NCI-H2171 treated with DMSO at 0.1 percent for 48 hours (cell line): ENCODE results near the gene GRIA4.
"Not testable (repeated sequence)": the region's sequence is repeated elsewhere in the genome, so short reads cannot be mapped to it uniquely, and the experiment has no call there.

Experiments
- DNase-seq: peaks from one replicate; lab custom pipeline; 2025; lab: John Stamatoyannopoulos, UW

Gene GRIA4

DNA sequence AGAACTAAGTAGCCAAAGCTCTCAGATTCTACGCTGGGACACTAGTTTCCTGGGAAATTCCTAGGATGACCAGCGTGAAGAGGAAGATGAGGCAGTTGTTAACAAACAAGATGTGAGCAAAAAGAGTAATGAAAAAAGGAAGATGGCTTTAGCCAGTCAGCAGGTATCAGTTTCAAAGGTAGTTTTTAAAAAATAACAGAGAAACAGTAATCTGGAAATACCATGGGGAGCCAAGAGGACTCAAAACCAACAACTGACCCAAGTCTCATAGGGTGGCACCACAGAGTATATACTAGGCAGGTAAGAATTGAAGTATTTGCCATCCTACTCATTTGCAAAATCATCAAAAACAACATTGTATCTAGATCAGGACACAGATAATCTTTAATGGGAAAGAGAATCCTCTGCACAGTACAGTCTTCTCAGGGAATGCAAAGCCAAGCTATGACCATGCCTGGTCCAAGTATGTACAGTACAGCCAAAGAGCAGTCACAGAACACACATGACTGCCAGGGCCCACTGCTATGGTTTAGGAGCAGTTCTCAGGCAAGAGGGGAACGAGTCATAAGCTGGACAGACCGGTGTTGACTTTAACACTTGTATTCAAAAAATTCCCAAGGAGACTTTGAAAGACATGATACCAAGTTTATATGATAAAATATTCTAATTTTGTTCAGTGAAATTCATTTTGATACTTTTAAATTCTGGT lies 391.6 kb downstream of the GRIA4 start:
- DNase-seq = no peak

DNA sequence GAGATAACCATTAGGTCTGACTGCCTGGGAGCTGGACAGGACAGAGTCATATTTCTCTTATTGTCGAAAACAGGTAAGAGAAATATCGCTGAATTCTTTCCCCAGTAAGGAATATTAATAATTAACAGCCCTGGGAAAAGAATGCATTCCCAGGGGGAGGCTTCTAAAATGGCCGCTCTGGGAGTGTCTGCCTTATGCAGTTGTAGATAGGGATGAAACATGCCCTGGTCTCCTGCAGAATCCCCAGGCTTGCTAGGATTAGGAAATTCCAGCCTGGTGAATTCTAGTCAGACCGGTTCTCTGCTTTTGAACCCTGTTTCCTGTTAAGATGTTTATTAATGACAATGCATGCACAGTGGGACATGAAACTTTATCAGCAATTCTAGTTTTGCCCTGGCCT lies 393.2 kb downstream of the GRIA4 start:
- not testable (repeated sequence) for DNase-seq

DNA sequence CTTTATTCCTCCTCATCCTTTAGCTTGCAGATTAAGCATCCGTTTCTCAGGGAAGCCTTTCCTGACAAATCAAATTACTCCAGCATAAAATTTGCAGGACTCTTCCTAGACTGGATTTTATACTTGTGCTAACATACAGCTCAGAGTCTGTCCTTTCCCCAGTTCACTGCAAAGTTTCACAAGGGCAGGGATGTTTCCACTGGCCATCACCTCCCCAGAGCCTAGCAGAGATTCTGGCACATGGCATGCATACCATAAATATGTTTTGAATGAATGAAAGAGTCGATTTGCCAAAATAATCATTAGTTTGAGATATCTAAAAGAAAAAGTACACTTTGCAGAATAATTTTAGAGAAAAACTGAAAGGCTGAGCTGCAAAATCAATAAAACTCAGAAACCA lies 401.6 kb downstream of the GRIA4 start:
- no peak for DNase-seq

DNA sequence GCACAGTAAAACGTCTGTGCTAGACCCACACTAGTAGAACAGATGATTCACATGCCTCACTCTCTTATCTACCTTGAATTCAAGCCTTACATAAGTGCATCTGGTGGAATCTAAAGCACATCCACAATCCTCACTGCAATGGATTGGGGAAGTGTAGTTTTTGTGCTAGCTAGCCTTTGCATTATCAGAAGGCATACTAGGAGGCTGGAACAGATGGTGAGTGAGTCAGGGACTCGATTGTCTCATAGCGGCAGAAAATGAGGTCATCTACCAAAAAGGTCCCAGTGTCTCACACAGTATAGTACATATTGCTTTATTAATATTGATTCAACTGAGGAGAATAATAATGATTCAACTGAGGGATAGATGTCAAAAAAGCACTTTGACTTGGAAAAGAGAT lies 402.9 kb downstream of the GRIA4 start:
- DNase-seq = peak; percentile 33

DNA sequence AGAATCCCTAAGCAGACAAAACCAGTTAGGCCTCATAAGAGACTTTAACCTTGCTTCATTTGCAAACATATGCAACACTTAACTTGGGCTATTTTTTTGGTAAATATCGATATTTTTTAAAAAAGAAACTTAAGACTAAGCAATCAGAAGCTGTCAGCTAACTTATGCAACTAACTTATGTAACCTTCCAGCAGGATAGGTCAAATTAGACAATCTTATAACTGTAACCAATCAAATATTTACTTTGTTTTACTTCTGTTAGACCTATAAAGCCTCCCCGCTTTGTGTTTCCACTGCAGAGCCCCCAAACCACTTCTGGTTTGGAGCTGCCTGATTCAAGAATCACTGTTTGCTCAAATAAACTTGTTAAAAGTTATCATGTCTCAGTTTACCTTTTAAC lies 404.2 kb downstream of the GRIA4 start:
- no peak for DNase-seq

DNA sequence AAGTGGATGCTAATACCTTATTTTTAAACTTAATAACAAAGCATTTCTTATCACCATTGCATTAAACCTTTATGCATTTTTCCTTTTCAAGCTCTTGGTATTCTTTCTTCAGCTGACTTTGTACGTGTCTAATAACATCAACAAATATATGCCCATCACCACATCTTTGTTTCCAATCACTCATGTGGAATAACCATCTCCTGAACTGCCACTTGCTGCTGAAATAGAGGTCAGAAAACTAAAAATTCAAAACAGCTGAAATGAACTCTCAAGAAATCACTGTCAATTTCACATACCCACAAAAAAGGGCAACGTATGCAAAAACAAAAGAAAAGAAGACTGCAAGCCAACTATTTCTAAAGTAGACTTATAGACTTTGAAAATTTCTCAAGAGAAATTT lies 404.7 kb downstream of the GRIA4 start:
- DNase-seq = no peak

DNA sequence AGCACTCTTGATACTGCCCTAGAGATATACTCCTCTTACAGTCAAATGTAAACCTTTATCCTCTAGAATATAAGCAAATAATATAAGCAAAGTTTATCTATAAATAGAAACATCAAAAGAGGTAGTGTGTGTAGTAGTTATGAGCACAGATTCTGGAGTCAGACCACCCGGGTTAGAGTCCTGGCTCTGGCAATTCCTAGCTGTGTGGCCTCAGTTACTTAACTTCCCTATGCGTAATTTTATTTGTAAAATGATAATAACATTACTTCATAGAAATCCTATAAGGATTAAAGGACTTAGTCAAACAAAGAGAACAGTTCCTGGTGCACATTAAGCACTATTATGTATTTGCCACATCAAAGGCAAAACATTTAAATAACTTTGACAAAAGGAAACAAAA lies 405.2 kb downstream of the GRIA4 start:
- no peak for DNase-seq

DNA sequence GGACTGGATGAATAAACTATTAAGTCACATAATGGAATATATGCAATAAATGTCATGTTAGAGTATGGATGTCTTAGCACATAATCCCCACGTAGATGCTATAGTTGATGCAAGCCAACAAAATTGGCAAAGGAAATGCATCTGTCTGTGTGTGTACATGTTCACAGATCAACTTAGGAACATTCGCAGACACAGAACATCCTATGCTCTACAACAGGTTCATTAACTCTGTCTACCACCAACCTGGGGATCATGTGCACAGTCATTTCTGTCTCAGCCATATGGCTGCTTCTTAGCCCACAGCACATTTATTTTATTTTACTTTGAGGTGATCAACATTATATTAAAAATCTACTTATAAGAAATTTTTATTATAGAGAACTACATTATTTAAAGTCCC lies 407.2 kb downstream of the GRIA4 start:
- DNase-seq = peak; percentile 49

DNA sequence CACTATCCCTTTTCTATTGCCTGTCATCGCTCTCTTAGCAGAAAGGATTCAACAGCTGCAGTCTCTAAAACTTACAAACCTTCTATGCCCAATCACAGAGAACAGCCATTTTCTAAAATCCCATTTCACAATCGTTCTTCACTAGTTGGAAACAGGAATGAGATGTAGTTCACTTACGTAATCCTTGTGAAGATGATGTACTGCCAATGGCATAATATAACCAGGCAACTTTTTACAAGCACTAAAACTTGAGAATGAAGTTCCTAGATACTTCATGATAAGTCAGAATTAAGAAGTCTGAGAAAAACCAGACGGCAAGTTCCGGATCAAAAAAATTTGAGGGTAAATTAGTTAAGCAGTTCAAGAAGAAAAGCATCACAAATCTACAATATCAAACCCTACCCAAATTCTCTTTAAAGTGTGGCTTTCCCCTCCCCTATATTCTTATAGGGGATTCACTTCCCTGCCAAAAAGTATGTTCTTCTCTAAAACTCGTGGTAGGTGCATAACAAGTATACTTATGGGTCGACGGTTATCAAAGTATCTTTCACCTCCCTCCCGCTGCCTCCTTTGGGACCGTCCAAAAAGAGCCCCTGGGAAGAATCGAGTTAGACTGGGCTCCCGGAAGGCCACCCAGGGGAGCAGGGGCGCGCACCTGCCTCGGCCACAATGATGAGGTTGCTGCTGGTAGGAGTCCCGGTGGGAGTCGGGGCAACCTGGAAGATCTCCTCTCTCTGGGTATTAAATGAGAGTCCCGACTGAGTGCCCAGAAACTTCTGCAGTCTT lies 411.5 kb downstream of the GRIA4 start:
- no peak for DNase-seq

DNA sequence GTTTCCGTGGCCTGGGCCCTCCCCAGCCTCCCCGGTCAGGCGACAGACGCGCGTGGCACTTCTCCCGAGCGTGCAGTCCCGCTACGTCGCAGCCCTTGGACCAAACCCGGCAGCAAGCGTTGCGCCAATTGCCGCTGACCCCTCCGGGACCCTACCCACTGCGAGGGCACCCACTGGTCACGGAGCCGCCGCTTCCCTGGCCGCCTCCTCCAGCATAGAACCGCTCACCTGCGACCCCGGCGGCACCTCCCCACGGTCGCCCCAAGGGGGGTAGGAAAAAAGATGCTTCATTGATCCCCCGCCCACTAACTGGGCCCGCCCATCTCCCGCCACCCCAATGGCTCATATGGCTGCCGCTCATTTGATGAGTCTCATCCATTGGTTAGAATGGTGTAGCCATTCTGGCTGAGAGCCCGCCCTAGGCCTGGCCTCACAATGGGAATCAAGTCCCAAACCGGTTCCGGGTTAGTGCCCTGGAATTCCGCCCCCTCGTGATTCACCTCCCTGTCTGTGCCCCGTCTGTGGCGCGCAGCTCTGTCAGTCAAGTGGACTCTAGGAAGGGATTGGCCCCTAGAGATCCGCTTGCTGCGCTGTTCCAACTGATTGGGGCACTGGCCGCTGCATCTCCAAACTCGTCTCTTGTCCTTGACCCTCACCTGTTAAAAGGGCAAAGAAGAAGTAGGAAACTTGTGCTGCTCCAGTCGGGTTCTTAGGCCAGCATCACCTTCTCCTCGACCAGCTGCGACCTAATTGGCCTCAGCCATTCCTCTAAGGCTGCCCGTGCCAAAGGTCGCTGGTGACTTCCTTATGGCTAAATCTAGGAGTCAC lies 412.3 kb downstream of the GRIA4 start, which contains the start of gene MSANTD4:
MSANTD4 (minus strand) TSS at position 274 of the 828 bp plus-strand sequence. CDS start 11,323 bp downstream, outside the sequence.
- DNase-seq = peak; percentile 94

DNA sequence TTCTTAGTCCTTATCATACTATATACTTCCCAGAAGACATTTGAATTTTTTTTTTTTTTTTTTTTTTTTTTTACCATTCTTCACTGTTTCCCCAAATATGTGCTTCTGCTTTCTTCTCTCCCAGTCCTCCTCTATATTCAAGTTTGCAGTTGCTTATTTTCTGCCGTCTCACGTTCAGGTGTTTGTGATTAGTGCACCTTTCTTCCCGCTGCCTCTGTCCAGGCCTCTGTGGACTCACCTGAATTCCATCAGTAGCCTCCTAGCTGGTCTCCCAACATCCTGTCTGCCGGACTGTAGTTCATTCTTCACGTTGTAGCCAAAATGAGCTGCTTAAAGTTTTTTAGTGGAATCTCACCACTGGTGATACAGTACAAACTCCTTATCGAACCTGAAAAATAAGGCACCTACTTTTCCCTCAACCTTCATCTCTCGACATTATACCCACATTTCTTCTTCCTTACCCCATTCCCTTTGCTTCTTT lies 413.0 kb downstream of the GRIA4 start:
- no peak for DNase-seq

DNA sequence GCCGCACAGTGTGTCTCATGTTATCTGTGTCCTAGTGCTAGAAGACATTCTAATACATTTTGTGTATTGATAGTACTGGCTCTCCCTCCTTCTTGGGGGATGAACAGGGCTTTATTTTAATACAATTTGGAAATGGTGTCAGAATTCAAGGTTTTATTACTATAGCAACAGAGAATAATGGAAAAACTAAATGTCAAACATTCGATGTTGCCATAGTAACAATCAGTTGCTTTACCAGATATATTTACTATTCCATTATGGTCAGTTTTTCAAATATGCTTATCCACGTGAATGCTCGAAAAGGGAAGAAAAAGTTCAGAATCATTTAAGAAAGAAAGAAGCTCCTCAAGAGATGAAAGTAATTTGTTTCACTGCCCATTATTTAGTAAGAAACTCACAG lies 420.7 kb downstream of the GRIA4 start:
- DNase-seq = no peak

DNA sequence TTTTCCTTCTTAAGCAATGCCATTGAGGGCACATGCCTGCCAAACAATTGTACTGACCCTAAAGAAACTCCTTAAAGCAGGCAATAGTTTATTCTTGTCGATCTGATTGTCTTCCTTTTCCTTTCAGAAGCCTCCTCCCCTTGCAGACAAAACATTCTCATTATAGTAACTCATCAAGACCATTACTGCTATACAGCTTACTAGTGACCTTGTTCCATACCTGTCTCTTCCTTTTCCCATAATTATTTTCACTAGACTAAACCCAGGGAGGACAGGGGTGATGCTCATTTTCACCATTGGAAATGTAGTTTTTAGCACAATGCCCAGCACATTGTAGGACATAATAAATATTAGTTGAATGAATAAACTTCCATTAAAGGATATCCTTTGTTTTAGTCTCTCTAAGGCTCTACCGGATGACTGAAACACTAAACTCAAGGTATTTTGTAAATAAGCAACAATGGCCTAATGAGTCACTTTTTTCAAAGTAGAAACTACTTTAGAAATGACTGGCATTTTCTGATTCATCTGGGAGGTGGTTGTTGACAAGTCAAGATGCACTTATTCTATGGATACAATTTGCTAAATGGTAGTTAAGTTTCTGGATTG lies 421.4 kb downstream of the GRIA4 start:
- no peak for DNase-seq
